K562 (cell line): ENCODE measurements around the gene MBNL1.

Source experiments
- RBM39 ChIP-seq: fragments of 200-400 bp; formaldehyde crosslinking; optimal IDR thresholded peaks from 2 replicates; pipeline ENCODE3; 2018; ENCODE audit warnings: low read depth, low read length
- SIN3A ChIP-seq, 2 experiments: fragments of 150-350 bp in 1 of 2; IDR thresholded peaks; 2 replicates each; pipeline ENCODE4 v1.6.1; 2011 to 2016; ENCODE audit warnings: borderline replicate concordance in 2 of 2, low read depth in 2 of 2, low read length in 2 of 2, mild to moderate bottlenecking in 2 of 2, moderate library complexity in 2 of 2; ENCODE audit not compliant: control insufficient read depth in 1 of 2
- SMC3 ChIP-seq: conservative IDR thresholded peaks from 2 replicates; pipeline ENCODE4 v1.6.1; 2011; ENCODE audit warnings: low read depth, low read length, improper control_type of control experiment; ENCODE audit not compliant: insufficient read depth
- ZBTB7A ChIP-seq: IDR thresholded peaks from 2 replicates; pipeline ENCODE4 v1.6.1; 2011; ENCODE audit warnings: low read depth, mild to moderate bottlenecking, low read length, moderate library complexity, borderline replicate concordance; ENCODE audit not compliant: control insufficient read depth
- TF ChIP-seq, protein P1 (sequence below): fragments of 450-650 bp; IDR thresholded peaks from 2 replicates; pipeline ENCODE4 v1.6.1; 2016
- TF ChIP-seq, protein P2 (sequence below), 3 experiments: IDR thresholded peaks in 2 of 3; conservative IDR thresholded peaks in 1 of 3; 2 replicates each; pipeline ENCODE4 v1.5.1; 2011 to 2012; ENCODE audit warnings: low read length in 3 of 3, mild to moderate bottlenecking in 3 of 3, control low read depth in 2 of 3, improper control_type of control experiment in 1 of 3, inconsistent platforms in 1 of 3, low read depth in 1 of 3, mixed read lengths in 1 of 3, moderate library complexity in 1 of 3; ENCODE audit not compliant: insufficient read depth in 2 of 3
- TF ChIP-seq, protein P3 (sequence below), 2 experiments: fragments of 450-650 bp; formaldehyde crosslinking in 1 of 2; IDR thresholded peaks; 2 replicates each; pipeline versions ENCODE4 v1.4.0 to v1.6.1; 2014 to 2020; ENCODE audit warnings: mild to moderate bottlenecking in 2 of 2, borderline replicate concordance in 1 of 2, low read depth in 1 of 2
- TF ChIP-seq, protein P4 (sequence below): IDR thresholded peaks from 2 replicates; pipeline ENCODE4 v1.6.1; 2012; ENCODE audit warnings: low read depth, low read length, improper control_type of control experiment, borderline replicate concordance
- TF ChIP-seq, protein P5 (sequence below): fragments of 450-650 bp; IDR thresholded peaks from 2 replicates; pipeline ENCODE4 v1.6.1; 2016; ENCODE audit warnings: low read depth, mild to moderate bottlenecking, moderate library complexity
- TF ChIP-seq, protein P6 (sequence below): sonication (generic); formaldehyde crosslinking; IDR thresholded peaks from 2 replicates; pipeline ENCODE4 v1.8.0; 2022; ENCODE audit warnings: missing genetic modification reagents, mild to moderate bottlenecking, borderline replicate concordance

DNA sequence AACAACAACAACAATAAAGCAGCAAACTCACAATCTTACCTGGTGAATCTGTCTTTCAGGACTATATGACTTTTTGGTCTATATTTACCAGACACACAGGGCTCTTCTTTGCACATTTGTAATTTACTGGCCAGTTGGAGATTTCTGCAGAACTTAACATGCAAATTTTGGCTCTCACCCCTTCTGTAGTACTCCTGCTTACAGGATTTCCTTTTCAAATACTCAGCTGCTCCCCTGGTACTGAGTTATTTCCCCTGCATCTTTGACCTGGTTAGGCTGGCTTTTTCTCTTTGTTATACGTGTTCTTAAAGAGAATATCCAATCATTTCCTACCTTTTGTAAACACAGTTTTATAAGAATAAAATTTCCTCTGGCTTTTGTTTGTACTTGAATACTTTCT lies 228.0 kb downstream of the MBNL1 start:
- TF ChIP-seq, protein P1, sequence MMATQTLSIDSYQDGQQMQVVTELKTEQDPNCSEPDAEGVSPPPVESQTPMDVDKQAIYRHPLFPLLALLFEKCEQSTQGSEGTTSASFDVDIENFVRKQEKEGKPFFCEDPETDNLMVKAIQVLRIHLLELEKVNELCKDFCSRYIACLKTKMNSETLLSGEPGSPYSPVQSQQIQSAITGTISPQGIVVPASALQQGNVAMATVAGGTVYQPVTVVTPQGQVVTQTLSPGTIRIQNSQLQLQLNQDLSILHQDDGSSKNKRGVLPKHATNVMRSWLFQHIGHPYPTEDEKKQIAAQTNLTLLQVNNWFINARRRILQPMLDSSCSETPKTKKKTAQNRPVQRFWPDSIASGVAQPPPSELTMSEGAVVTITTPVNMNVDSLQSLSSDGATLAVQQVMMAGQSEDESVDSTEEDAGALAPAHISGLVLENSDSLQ, result no peak
- TF ChIP-seq, protein P2, sequence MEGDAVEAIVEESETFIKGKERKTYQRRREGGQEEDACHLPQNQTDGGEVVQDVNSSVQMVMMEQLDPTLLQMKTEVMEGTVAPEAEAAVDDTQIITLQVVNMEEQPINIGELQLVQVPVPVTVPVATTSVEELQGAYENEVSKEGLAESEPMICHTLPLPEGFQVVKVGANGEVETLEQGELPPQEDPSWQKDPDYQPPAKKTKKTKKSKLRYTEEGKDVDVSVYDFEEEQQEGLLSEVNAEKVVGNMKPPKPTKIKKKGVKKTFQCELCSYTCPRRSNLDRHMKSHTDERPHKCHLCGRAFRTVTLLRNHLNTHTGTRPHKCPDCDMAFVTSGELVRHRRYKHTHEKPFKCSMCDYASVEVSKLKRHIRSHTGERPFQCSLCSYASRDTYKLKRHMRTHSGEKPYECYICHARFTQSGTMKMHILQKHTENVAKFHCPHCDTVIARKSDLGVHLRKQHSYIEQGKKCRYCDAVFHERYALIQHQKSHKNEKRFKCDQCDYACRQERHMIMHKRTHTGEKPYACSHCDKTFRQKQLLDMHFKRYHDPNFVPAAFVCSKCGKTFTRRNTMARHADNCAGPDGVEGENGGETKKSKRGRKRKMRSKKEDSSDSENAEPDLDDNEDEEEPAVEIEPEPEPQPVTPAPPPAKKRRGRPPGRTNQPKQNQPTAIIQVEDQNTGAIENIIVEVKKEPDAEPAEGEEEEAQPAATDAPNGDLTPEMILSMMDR (IDR thresholded peaks at IDR 0.05 in 2 of 3, conservative IDR thresholded peaks at IDR 0.05 in 1 of 3; ENCODE audit: insufficient read depth in 2 of 3, low read depth in 1 of 3, low read length in 3 of 3), result no peak
- TF ChIP-seq, protein P3, sequence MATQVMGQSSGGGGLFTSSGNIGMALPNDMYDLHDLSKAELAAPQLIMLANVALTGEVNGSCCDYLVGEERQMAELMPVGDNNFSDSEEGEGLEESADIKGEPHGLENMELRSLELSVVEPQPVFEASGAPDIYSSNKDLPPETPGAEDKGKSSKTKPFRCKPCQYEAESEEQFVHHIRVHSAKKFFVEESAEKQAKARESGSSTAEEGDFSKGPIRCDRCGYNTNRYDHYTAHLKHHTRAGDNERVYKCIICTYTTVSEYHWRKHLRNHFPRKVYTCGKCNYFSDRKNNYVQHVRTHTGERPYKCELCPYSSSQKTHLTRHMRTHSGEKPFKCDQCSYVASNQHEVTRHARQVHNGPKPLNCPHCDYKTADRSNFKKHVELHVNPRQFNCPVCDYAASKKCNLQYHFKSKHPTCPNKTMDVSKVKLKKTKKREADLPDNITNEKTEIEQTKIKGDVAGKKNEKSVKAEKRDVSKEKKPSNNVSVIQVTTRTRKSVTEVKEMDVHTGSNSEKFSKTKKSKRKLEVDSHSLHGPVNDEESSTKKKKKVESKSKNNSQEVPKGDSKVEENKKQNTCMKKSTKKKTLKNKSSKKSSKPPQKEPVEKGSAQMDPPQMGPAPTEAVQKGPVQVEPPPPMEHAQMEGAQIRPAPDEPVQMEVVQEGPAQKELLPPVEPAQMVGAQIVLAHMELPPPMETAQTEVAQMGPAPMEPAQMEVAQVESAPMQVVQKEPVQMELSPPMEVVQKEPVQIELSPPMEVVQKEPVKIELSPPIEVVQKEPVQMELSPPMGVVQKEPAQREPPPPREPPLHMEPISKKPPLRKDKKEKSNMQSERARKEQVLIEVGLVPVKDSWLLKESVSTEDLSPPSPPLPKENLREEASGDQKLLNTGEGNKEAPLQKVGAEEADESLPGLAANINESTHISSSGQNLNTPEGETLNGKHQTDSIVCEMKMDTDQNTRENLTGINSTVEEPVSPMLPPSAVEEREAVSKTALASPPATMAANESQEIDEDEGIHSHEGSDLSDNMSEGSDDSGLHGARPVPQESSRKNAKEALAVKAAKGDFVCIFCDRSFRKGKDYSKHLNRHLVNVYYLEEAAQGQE (IDR thresholded peaks at IDR 0.05; ENCODE audit: borderline replicate concordance), result no peak
- TF ChIP-seq, protein P3 (CRISPR knock-in tag; IDR thresholded peaks at IDR 0.05; ENCODE audit: low read depth), result no peak
- TF ChIP-seq ZBTB7A (no peak), SMC3 (no peak), RBM39 (no peak), SIN3A (IDR thresholded peaks at IDR 0.05; ENCODE audit: borderline replicate concordance in 2 of 2, control insufficient read depth in 1 of 2, low read depth in 2 of 2, low read length in 2 of 2) (no peak)
- TF ChIP-seq, protein P4, sequence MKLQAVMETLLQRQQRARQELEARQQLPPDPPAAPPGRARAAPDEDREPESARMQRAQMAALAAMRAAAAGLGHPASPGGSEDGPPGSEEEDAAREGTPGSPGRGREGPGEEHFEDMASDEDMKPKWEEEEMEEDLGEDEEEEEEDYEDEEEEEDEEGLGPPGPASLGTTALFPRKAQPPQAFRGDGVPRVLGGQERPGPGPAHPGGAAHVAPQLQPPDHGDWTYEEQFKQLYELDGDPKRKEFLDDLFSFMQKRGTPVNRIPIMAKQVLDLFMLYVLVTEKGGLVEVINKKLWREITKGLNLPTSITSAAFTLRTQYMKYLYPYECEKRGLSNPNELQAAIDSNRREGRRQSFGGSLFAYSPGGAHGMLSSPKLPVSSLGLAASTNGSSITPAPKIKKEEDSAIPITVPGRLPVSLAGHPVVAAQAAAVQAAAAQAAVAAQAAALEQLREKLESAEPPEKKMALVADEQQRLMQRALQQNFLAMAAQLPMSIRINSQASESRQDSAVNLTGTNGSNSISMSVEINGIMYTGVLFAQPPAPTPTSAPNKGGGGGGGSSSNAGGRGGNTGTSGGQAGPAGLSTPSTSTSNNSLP, result no peak
- TF ChIP-seq, protein P5, sequence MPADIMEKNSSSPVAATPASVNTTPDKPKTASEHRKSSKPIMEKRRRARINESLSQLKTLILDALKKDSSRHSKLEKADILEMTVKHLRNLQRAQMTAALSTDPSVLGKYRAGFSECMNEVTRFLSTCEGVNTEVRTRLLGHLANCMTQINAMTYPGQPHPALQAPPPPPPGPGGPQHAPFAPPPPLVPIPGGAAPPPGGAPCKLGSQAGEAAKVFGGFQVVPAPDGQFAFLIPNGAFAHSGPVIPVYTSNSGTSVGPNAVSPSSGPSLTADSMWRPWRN, result no peak
- TF ChIP-seq, protein P6, sequence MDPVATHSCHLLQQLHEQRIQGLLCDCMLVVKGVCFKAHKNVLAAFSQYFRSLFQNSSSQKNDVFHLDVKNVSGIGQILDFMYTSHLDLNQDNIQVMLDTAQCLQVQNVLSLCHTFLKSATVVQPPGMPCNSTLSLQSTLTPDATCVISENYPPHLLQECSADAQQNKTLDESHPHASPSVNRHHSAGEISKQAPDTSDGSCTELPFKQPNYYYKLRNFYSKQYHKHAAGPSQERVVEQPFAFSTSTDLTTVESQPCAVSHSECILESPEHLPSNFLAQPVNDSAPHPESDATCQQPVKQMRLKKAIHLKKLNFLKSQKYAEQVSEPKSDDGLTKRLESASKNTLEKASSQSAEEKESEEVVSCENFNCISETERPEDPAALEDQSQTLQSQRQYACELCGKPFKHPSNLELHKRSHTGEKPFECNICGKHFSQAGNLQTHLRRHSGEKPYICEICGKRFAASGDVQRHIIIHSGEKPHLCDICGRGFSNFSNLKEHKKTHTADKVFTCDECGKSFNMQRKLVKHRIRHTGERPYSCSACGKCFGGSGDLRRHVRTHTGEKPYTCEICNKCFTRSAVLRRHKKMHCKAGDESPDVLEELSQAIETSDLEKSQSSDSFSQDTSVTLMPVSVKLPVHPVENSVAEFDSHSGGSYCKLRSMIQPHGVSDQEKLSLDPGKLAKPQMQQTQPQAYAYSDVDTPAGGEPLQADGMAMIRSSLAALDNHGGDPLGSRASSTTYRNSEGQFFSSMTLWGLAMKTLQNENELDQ (CRISPR knock-in tag), result no peak
